Measurements from ENCODE around the gene GCSAM. TPM values are rescaled to one million over a fixed set of nuclear protein-coding genes. Genes with fewer than 3 reads are reported as not detected.

The GCSAM gene
- total RNA-seq, 1 donor from 2014 or later = not detected

DNA sequence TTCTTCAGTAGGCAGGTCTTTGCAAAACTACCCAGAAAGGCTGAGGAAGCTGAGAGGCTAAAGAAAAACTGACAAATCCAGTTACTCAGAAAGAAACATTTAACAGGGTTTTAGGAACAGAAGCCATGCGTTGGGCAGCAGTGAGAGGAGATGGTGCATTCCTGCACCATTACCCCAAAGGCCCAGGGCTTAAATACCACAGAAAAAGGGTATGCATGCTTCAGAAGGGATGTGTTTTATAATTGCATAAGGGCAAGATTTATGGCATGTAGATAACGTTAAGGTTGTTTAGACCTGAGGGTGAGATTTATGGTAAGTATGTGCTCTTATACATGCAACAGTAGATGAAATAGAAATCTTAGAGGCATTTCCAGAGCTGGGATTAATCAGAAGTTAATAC is 36.9 kb downstream of the GCSAM start:
- no peaks in the 10 kb centered on the region for H3K9me3 ChIP-seq
- H3K27ac ChIP-seq = no peak overlapping the region
- H3K36me3 ChIP-seq = no peaks in the 10 kb centered on the region
- H3K4me3 ChIP-seq = no peak overlapping the region
- no peak for DNase-seq (ENCODE audit: low spot score in 2 of 2)
- H3K4me1 ChIP-seq = peaks cover 0 to 8% of the 10 kb centered on the region in 2 donors
- H3K27me3 ChIP-seq = no peaks in the 10 kb centered on the region
- TF ChIP-seq, protein P1, sequence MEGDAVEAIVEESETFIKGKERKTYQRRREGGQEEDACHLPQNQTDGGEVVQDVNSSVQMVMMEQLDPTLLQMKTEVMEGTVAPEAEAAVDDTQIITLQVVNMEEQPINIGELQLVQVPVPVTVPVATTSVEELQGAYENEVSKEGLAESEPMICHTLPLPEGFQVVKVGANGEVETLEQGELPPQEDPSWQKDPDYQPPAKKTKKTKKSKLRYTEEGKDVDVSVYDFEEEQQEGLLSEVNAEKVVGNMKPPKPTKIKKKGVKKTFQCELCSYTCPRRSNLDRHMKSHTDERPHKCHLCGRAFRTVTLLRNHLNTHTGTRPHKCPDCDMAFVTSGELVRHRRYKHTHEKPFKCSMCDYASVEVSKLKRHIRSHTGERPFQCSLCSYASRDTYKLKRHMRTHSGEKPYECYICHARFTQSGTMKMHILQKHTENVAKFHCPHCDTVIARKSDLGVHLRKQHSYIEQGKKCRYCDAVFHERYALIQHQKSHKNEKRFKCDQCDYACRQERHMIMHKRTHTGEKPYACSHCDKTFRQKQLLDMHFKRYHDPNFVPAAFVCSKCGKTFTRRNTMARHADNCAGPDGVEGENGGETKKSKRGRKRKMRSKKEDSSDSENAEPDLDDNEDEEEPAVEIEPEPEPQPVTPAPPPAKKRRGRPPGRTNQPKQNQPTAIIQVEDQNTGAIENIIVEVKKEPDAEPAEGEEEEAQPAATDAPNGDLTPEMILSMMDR (IDR thresholded peaks at IDR 0.05) = no peak
- intact Hi-C loops (cut with DNase I) = no loop called here

- intact Hi-C loops (cut with DNase I) = no loop called here
- DNase-seq (ENCODE audit: low spot score in 2 of 2) = no peak
- H3K4me3 ChIP-seq = no peak overlapping the region
- peaks cover 0 to 8% of the 10 kb centered on the region in 2 donors for H3K4me1 ChIP-seq
- H3K36me3 ChIP-seq = no peaks in the 10 kb centered on the region
- TF ChIP-seq, protein P1 (IDR thresholded peaks at IDR 0.05) = no peak
- H3K27ac ChIP-seq = no peak overlapping the region
- H3K27me3 ChIP-seq = no peaks in the 10 kb centered on the region
- H3K9me3 ChIP-seq = no peaks in the 10 kb centered on the region
Observed at GRCh38 chr3:112095731-112096130, 37.3 kb downstream of the GCSAM start.

DNA sequence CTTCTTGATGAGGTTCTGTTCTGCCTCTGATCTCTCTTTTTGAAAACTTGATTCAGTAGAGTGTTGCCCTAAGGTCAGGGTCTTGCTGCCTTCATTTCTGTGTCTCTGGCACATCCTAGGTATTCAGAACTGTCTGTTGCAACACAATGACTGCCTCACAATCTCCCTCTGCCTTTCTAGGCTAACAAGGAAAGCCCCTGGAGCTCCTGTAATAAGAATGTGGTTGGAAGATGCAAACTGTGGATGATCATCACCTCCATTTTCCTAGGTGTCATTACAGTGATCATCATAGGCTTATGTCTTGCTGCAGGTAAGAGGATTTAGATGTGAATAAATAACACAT is 39.9 kb downstream of the GCSAM start:
- TF ChIP-seq, protein P1 (IDR thresholded peaks at IDR 0.05) = no peak
- peaks cover 0 to 11% of the 10 kb centered on the region in 2 donors for H3K4me1 ChIP-seq
- H3K27me3 ChIP-seq = no peaks in the 10 kb centered on the region
- no peaks in the 10 kb centered on the region for H3K36me3 ChIP-seq
- no peak for DNase-seq (ENCODE audit: low spot score in 2 of 2)
- H3K27ac ChIP-seq = peak overlapping the region in 1 of 2 donors; percentile 23
- intact Hi-C loops (cut with DNase I) = no loop called here
- H3K4me3 ChIP-seq = peak overlapping the region in 1 of 2 donors; percentile 21
- no peaks in the 10 kb centered on the region for H3K9me3 ChIP-seq

DNA sequence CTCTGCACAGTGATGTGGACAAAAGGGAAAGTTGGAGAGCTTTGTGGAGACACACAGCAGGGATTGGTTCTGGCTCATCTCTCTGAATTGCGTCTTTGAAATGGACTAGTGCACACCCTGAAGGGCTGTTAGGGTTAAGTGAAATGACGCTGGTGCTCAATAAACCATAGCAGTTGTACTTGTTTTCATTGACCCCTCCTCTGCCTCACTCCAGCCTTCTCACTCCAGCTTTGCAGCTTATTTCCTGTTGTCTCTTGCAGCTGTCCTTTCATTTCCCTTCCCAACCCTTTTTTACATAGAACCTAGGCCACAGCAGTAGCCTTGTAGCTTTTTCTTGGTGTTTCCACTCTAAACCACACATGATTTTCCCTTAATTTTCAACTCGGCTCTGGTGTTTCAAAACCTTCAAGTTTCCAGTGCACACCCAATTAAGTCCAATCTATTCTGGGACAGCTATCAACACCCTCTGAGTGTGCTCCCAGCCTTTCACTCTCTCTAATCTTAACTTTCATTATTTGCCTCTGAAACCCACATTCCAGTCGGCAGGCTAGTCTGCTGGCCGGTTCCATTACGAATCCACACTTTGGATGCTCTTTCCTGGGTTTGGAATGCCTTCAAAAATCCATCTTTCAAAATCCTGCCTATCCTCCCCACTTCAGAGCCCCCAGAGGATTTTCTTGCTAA is 40.4 kb downstream of the GCSAM start:
- peak overlapping the region in 1 of 2 donors; percentile 21 for H3K4me3 ChIP-seq
- DNase-seq (ENCODE audit: low spot score in 2 of 2) = no peak
- H3K27ac ChIP-seq = peak overlapping the region in 1 of 2 donors; percentile 23
- no peaks in the 10 kb centered on the region for H3K9me3 ChIP-seq
- TF ChIP-seq, protein P1 (IDR thresholded peaks at IDR 0.05) = no peak
- H3K27me3 ChIP-seq = no peaks in the 10 kb centered on the region
- no peaks in the 10 kb centered on the region for H3K36me3 ChIP-seq
- intact Hi-C loops (cut with DNase I) = no loop called here
- peaks cover 0 to 11% of the 10 kb centered on the region in 2 donors for H3K4me1 ChIP-seq

GRCh38 chr3:112090887-112091586 is 42.0 kb downstream of the GCSAM start:
- intact Hi-C loops (cut with DNase I) = no loop called here
- Histone ChIP-seq H3K27me3 (no peaks in the 10 kb centered on the region), H3K9me3 (no peaks in the 10 kb centered on the region), H3K36me3 (no peaks in the 10 kb centered on the region), H3K27ac (no peak overlapping the region), H3K4me1 (peaks cover 0 to 14% of the 10 kb centered on the region in 2 donors), H3K4me3 (no peak overlapping the region)
- TF ChIP-seq, protein P1 (IDR thresholded peaks at IDR 0.05) = no peak
- no peak for DNase-seq (ENCODE audit: low spot score in 2 of 2)

Measured in ascending aorta (tissue), 2 donors.